Stimulated activated CD8-positive, alpha-beta memory T cell treated with anti-CD3 and anti-CD28 coated beads, Interleukin-4, amount 100 ng/mL, for 48 hours (primary cell): ENCODE data around the gene SEPSECS.

ENCODE experiments used
- DNase-seq: peaks from one replicate; pipeline ENCODE4 v3.0.0-alpha.2; 2020

Gene SEPSECS

GRCh38 chr4:25154594-25155265 is 5.5 kb downstream of the SEPSECS start:
- no peak for DNase-seq

- no peak for DNase-seq
Observed at GRCh38 chr4:25146076-25146475, 14.2 kb downstream of the SEPSECS start.

GRCh38 chr4:25144870-25145481 is 15.3 kb downstream of the SEPSECS start:
- DNase-seq: no peak

GRCh38 chr4:25142468-25142867 is 17.8 kb downstream of the SEPSECS start:
- DNase-seq: no peak

- no peak for DNase-seq
Observed at GRCh38 chr4:25141592-25141991, 18.7 kb downstream of the SEPSECS start.

- DNase-seq: no peak
Observed at GRCh38 chr4:25133132-25133531, 27.1 kb downstream of the SEPSECS start.

- DNase-seq: no peak
Observed at GRCh38 chr4:25131926-25132325, 28.3 kb downstream of the SEPSECS start.

- DNase-seq: no peak
Observed at GRCh38 chr4:25131381-25131780, 28.9 kb downstream of the SEPSECS start.

GRCh38 chr4:25129917-25130316 is 30.3 kb downstream of the SEPSECS start:
- no peak for DNase-seq

- no peak for DNase-seq
Observed at GRCh38 chr4:25128671-25129070, 31.6 kb downstream of the SEPSECS start.

- no peak for DNase-seq
Observed at GRCh38 chr4:25123236-25123635, 37.0 kb downstream of the SEPSECS start.

GRCh38 chr4:25120146-25120940 is 39.9 kb downstream of the SEPSECS start:
- no peak for DNase-seq

- DNase-seq: no peak
Observed at GRCh38 chr4:25117716-25118472, 42.4 kb downstream of the SEPSECS start.

- DNase-seq: no peak
Observed at GRCh38 chr4:25117274-25117673, 43.0 kb downstream of the SEPSECS start.

- no peak for DNase-seq
Observed at GRCh38 chr4:25113915-25114904, 46.0 kb downstream of the SEPSECS start.

GRCh38 chr4:25112995-25113380 is 47.3 kb downstream of the SEPSECS start:
- DNase-seq: no peak

GRCh38 chr4:25112366-25112994 is 47.8 kb downstream of the SEPSECS start:
- DNase-seq: no peak

GRCh38 chr4:25111648-25112196 is 48.5 kb downstream of the SEPSECS start:
- no peak for DNase-seq

GRCh38 chr4:25110527-25111329 is 49.5 kb downstream of the SEPSECS start:
- DNase-seq: no peak

- no peak for DNase-seq
Observed at GRCh38 chr4:25109511-25109910, 50.7 kb downstream of the SEPSECS start.
